Osteoblast (primary cell): ENCODE measurements around the gene ZNF277. TPM values are rescaled to one million over a fixed set of nuclear protein-coding genes. Genes with fewer than 3 reads are reported as not detected.

ENCODE experiments used
- DNase-seq: peaks from one replicate; pipeline ENCODE4 v3.0.0; 2011; ENCODE audit warnings: low spot score, mixed read lengths; ENCODE audit not compliant: insufficient read length; ENCODE audit errors: missing footprints
- H2AFZ ChIP-seq: 2 replicates; pipeline ENCODE4 v1.6.0; 2011; ENCODE audit warnings: mild to moderate bottlenecking, low read length
- H3K27ac ChIP-seq: 2 replicates; pipeline ENCODE4 v1.5.1; 2011; ENCODE audit warnings: mild to moderate bottlenecking, low read depth, low read length, moderate library complexity
- H3K27me3 ChIP-seq: 2 replicates; pipeline ENCODE4 v1.6.0; 2012; ENCODE audit warnings: mild to moderate bottlenecking, control low read depth, inconsistent platforms, low read length, moderate library complexity; ENCODE audit not compliant: insufficient read depth
- H3K36me3 ChIP-seq: 2 replicates; pipeline ENCODE4 v1.5.1; 2011; ENCODE audit warnings: mild to moderate bottlenecking, low read length, control low read depth, moderate library complexity; ENCODE audit not compliant: insufficient read depth
- H3K4me1 ChIP-seq: 2 replicates; pipeline ENCODE4 v1.5.1; 2011; ENCODE audit warnings: mild to moderate bottlenecking, low read length, control low read depth, moderate library complexity; ENCODE audit not compliant: insufficient read depth
- H3K4me2 ChIP-seq: 2 replicates; pipeline ENCODE4 v1.6.0; 2011; ENCODE audit warnings: mild to moderate bottlenecking, low read length; ENCODE audit not compliant: insufficient read depth
- H3K4me3 ChIP-seq: fragments of 200-600 bp; sonication (generic); 3 replicates; pipeline ENCODE4 v1.5.1; 2012; ENCODE audit warnings: mild to moderate bottlenecking, low read length, inconsistent platforms; ENCODE audit not compliant: insufficient read depth
- H3K79me2 ChIP-seq: 2 replicates; pipeline ENCODE4 v1.6.0; 2012; ENCODE audit warnings: mild to moderate bottlenecking, low read length, control low read depth, inconsistent platforms; ENCODE audit not compliant: insufficient read depth
- H3K9me3 ChIP-seq: 2 replicates; pipeline ENCODE4 v1.5.1; 2011; ENCODE audit warnings: low read depth, low read length, control low read depth
- H4K20me1 ChIP-seq: 2 replicates; pipeline ENCODE4 v1.6.0; 2012; ENCODE audit warnings: mild to moderate bottlenecking, low read length, control low read depth; ENCODE audit not compliant: insufficient read depth
- total RNA-seq: library from RNA; depleted of rRNA; stranded (reverse); fragments of >200 nt; gene quantifications from 2 replicates; pipeline ENCODE4 v1.2.3, GENCODE V29; 2012
- TF ChIP-seq, protein P1 (sequence below): IDR thresholded peaks from 2 replicates; pipeline ENCODE4 v1.5.1; 2011; ENCODE audit warnings: mild to moderate bottlenecking, low read depth, low read length, moderate library complexity; ENCODE audit errors: extremely low read depth

ZNF277 gene
- total RNA-seq, 1 donor = 58.6 TPM

DNA sequence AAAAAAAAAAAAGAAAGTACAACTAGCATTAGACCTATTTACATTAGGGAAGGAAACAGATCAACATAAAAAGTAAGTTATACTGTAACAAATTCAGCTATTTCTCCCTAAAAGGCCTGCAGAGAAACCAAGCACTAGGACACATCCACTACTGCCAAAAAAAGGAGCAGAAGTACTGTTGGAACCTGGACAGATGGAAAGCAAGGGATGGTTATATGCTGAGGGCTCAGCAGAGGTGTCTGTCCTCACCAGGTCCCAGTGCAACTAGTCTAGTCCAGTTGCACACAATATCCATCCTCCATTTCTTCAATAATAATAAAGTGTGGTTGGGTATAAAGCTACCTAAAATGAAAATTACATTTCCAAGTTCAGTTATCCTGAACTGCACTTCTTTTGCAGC is 140.6 kb downstream of the ZNF277 start:
- no peak for DNase-seq
- H3K4me2 ChIP-seq = no peak overlapping the region
- H3K4me1 ChIP-seq = no peaks in the 10 kb centered on the region
- H3K36me3 ChIP-seq = no peaks in the 10 kb centered on the region
- no peak overlapping the region for H2AFZ ChIP-seq
- no peaks in the 10 kb centered on the region for H4K20me1 ChIP-seq
- H3K9me3 ChIP-seq = no peaks in the 10 kb centered on the region
- no peaks in the 10 kb centered on the region for H3K79me2 ChIP-seq
- no peak overlapping the region for H3K4me3 ChIP-seq
- H3K27ac ChIP-seq = no peak overlapping the region
- H3K27me3 ChIP-seq = no peaks in the 10 kb centered on the region
- TF ChIP-seq, protein P1, sequence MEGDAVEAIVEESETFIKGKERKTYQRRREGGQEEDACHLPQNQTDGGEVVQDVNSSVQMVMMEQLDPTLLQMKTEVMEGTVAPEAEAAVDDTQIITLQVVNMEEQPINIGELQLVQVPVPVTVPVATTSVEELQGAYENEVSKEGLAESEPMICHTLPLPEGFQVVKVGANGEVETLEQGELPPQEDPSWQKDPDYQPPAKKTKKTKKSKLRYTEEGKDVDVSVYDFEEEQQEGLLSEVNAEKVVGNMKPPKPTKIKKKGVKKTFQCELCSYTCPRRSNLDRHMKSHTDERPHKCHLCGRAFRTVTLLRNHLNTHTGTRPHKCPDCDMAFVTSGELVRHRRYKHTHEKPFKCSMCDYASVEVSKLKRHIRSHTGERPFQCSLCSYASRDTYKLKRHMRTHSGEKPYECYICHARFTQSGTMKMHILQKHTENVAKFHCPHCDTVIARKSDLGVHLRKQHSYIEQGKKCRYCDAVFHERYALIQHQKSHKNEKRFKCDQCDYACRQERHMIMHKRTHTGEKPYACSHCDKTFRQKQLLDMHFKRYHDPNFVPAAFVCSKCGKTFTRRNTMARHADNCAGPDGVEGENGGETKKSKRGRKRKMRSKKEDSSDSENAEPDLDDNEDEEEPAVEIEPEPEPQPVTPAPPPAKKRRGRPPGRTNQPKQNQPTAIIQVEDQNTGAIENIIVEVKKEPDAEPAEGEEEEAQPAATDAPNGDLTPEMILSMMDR = no peak

GRCh38 chr7:112350585-112350984 is 144.1 kb downstream of the ZNF277 start:
- Histone ChIP-seq H3K4me1 (no peaks in the 10 kb centered on the region), H3K4me2 (no peak overlapping the region), H3K27me3 (no peaks in the 10 kb centered on the region), H3K4me3 (no peak overlapping the region), H4K20me1 (no peaks in the 10 kb centered on the region), H3K9me3 (no peaks in the 10 kb centered on the region), H3K27ac (no peak overlapping the region), H3K79me2 (no peaks in the 10 kb centered on the region), H2AFZ (no peak overlapping the region), H3K36me3 (no peaks in the 10 kb centered on the region)
- DNase-seq = no peak
- TF ChIP-seq, protein P1 = no peak

DNA sequence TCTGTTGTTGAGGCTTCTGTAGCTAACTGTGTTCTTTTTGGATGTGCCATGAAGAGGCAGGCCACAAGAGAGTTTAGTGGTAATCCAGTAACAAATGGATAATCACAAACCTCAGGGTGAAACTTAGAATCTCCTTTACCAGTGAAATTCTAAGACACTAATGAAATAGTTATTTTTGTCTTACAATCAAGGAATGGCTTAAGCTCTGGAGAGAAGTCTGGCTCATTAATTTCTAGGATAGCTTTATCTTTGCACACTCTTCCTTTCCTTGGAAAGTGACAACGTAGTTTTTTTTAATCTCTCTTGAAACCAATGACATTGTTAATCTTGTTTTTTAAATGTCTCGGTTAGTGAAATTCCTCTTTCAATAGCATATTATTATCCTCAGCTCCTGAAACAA is 150.1 kb downstream of the ZNF277 start:
- Histone ChIP-seq H3K27me3 (no peaks in the 10 kb centered on the region), H3K4me1 (no peaks in the 10 kb centered on the region), H3K79me2 (no peaks in the 10 kb centered on the region), H3K4me2 (no peak overlapping the region), H3K9me3 (no peaks in the 10 kb centered on the region), H2AFZ (no peak overlapping the region), H3K4me3 (no peak overlapping the region), H3K27ac (no peak overlapping the region), H3K36me3 (no peaks in the 10 kb centered on the region), H4K20me1 (no peaks in the 10 kb centered on the region)
- TF ChIP-seq, protein P1 = no peak
- DNase-seq = no peak

DNA sequence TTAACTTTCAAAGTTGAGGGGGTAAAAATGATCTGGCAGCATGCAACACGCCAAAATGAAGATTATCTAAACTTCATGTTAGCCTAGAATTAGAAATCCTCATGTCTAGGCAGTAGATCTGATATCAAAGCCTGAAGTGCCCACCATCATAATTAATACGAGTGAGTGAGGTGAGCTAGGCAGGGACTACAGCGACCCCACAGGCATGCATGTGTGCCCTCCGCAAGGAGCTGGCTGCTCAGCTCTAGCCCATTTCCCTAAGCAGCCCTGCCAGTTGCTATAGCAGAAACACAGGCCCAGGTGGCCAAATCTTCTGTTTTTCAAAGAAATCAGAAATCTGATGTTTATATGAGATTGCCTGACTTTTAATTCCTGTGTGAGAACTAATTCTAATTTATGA is 150.6 kb downstream of the ZNF277 start:
- Histone ChIP-seq H3K79me2 (no peaks in the 10 kb centered on the region), H3K27me3 (no peaks in the 10 kb centered on the region), H3K36me3 (no peaks in the 10 kb centered on the region), H3K4me1 (no peaks in the 10 kb centered on the region), H3K27ac (no peak overlapping the region), H3K4me3 (no peak overlapping the region), H2AFZ (no peak overlapping the region), H3K9me3 (no peaks in the 10 kb centered on the region), H3K4me2 (no peak overlapping the region), H4K20me1 (no peaks in the 10 kb centered on the region)
- TF ChIP-seq, protein P1 = no peak
- no peak for DNase-seq
